SU-DHL-6 (cell line): ENCODE measurements around the gene RAB11A.

ENCODE experiments used
- H2AFZ ChIP-seq: fragments of 200-600 bp; sonication (generic); 2 replicates; pipeline ENCODE4 v1.6.1; 2014; ENCODE audit warnings: low read depth, mild to moderate bottlenecking, moderate library complexity, mixed read lengths, antibody characterized with exemption, low read length; ENCODE audit not compliant: severe bottlenecking
- H3F3A ChIP-seq: fragments of 200-600 bp; shearing (Covaris generic); 2 replicates; pipeline ENCODE4 v1.6.0; 2016; ENCODE audit warnings: antibody characterized with exemption, mild to moderate bottlenecking; ENCODE audit not compliant: insufficient read depth
- H3K27ac ChIP-seq: fragments of 200-600 bp; sonication (generic); 2 replicates; pipeline ENCODE4 v1.5.1; 2016; ENCODE audit warnings: low read depth, mild to moderate bottlenecking, low read length, moderate library complexity, mixed read lengths
- H3K27me3 ChIP-seq: fragments of 200-600 bp; sonication (generic), shearing (Covaris generic); 2 replicates; pipeline ENCODE4 v1.6.0; 2014; ENCODE audit warnings: mild to moderate bottlenecking, low read length
- H3K36me3 ChIP-seq: fragments of 200-600 bp; sonication (generic); 2 replicates; pipeline ENCODE4 v1.6.1; 2014; ENCODE audit warnings: mild to moderate bottlenecking, low read length, mixed read lengths
- H3K4me2 ChIP-seq: fragments of 300-600, 200-600 bp; shearing (Covaris generic), sonication (generic); 2 replicates; pipeline ENCODE4 v1.6.0; 2014; ENCODE audit warnings: low read length, low read depth, mild to moderate bottlenecking; ENCODE audit not compliant: poor library complexity, severe bottlenecking
- H3K4me3 ChIP-seq: fragments of 200-600 bp; sonication (generic); 2 replicates; pipeline ENCODE4 v1.5.1; 2014; ENCODE audit warnings: antibody characterized with exemption, low read length, mild to moderate bottlenecking, mixed read lengths; ENCODE audit not compliant: insufficient read depth, poor library complexity, severe bottlenecking
- H3K79me2 ChIP-seq: fragments of 200-600 bp; sonication (generic); 2 replicates; pipeline ENCODE4 v1.6.1; 2014; ENCODE audit warnings: mild to moderate bottlenecking, low read length, moderate library complexity; ENCODE audit not compliant: insufficient read depth
- H3K9ac ChIP-seq: fragments of 200-600 bp; sonication (generic); 2 replicates; pipeline ENCODE4 v1.7.0; 2014; ENCODE audit warnings: mild to moderate bottlenecking, low read length
- H3K9me2 ChIP-seq: fragments of 200-600 bp; sonication (generic); replicated peaks from 2 replicates; pipeline ENCODE4 v1.6.1; 2014; ENCODE audit warnings: low read length; ENCODE audit not compliant: insufficient read depth
- H3K9me3 ChIP-seq: fragments of 200-600 bp; sonication (generic); 2 replicates; pipeline ENCODE4 v1.6.1; 2014; ENCODE audit warnings: low read length, mixed read lengths; ENCODE audit not compliant: insufficient read depth
- H4K20me1 ChIP-seq: fragments of 200-600 bp; sonication (generic); 2 replicates; pipeline ENCODE4 v1.6.1; 2014; ENCODE audit warnings: low read depth, mild to moderate bottlenecking, antibody characterized with exemption, low read length, moderate library complexity, mixed read lengths
- CTCF ChIP-seq: fragments of 200-600 bp; sonication (generic); IDR thresholded peaks from one replicate; pipeline ENCODE4 v1.5.1; 2017; ENCODE audit warnings: antibody characterized with exemption, mild to moderate bottlenecking, low read length, moderate library complexity; ENCODE audit not compliant: insufficient read depth, poor library complexity, severe bottlenecking
- EZH2phosphoT487 ChIP-seq: fragments of 200-600 bp; sonication (generic), shearing (Covaris generic); conservative IDR thresholded peaks from 2 replicates; pipeline ENCODE4 v1.6.1; 2018; ENCODE audit warnings: mild to moderate bottlenecking, antibody characterized with exemption, low read length, moderate library complexity, mixed read lengths

Gene RAB11A

GRCh38 chr15:65901336-65901735, 32.0 kb downstream of the RAB11A start:
- no peak overlapping the region for H3K9ac ChIP-seq
- no peaks in the 10 kb centered on the region for H3K79me2 ChIP-seq
- no peaks in the 10 kb centered on the region for H3K9me3 ChIP-seq
- no peak overlapping the region for H3K4me2 ChIP-seq
- no peak overlapping the region for H2AFZ ChIP-seq
- TF ChIP-seq CTCF = no peak
- TF ChIP-seq EZH2phosphoT487 = no peak
- no peaks in the 10 kb centered on the region for H3K9me2 ChIP-seq
- H3F3A ChIP-seq = no peaks in the 10 kb centered on the region
- H3K4me3 ChIP-seq = no peak overlapping the region
- no peaks in the 10 kb centered on the region for H4K20me1 ChIP-seq
- H3K27me3 ChIP-seq = no peaks in the 10 kb centered on the region
- H3K36me3 ChIP-seq = 0 out of 2 replicates have a peak, but pooled peaks cover 4% of the 10 kb centered on the region
- H3K27ac ChIP-seq = no peak overlapping the region

- Histone ChIP-seq H3K36me3 (0 out of 2 replicates have a peak, but pooled peaks cover 4% of the 10 kb centered on the region), H3K27me3 (no peaks in the 10 kb centered on the region), H4K20me1 (no peaks in the 10 kb centered on the region), H3K9me2 (no peaks in the 10 kb centered on the region), H3K4me3 (no peak overlapping the region), H2AFZ (no peak overlapping the region), H3K9ac (no peak overlapping the region), H3K4me2 (no peak overlapping the region), H3K9me3 (no peaks in the 10 kb centered on the region), H3K27ac (no peak overlapping the region), H3F3A (no peaks in the 10 kb centered on the region), H3K79me2 (no peaks in the 10 kb centered on the region)
- TF ChIP-seq CTCF (no peak), EZH2phosphoT487 (no peak)
Measured at GRCh38 chr15:65901836-65902235, 32.5 kb downstream of the RAB11A start.

GRCh38 chr15:65902373-65902772, 33.1 kb downstream of the RAB11A start:
- Histone ChIP-seq H3K9me2 (no peaks in the 10 kb centered on the region), H3K27ac (no peak overlapping the region), H3K27me3 (no peaks in the 10 kb centered on the region), H3K4me2 (no peak overlapping the region), H3K36me3 (0 out of 2 replicates have a peak, but pooled peaks cover 4% of the 10 kb centered on the region), H3K4me3 (no peak overlapping the region), H3F3A (no peaks in the 10 kb centered on the region), H4K20me1 (no peaks in the 10 kb centered on the region), H3K9me3 (no peaks in the 10 kb centered on the region), H3K79me2 (no peaks in the 10 kb centered on the region), H2AFZ (no peak overlapping the region), H3K9ac (no peak overlapping the region)
- TF ChIP-seq CTCF = no peak
- TF ChIP-seq EZH2phosphoT487 = no peak
